HAP-1 (cell line): ENCODE measurements around the gene POU5F2.

Source experiments
- DNase-seq, 2 experiments: peaks; one replicate each; pipeline ENCODE4 v3.0.0-alpha.2; 2016 to 2020; ENCODE audit warnings: low spot score in 2 of 2
- H3K27me3 ChIP-seq: fragments of 250-450 bp; sonication (Bioruptor Pico); 2 replicates; pipeline ENCODE4 v1.5.1; 2020; ENCODE audit warnings: low read depth, mild to moderate bottlenecking, moderate library complexity
- H3K36me3 ChIP-seq: fragments of 250-450 bp; sonication (Bioruptor Pico); replicated peaks from 2 replicates; pipeline ENCODE4 v1.5.1; 2020; ENCODE audit warnings: mild to moderate bottlenecking
- H3K4me1 ChIP-seq: fragments of 250-450 bp; sonication (Bioruptor Pico); 2 replicates; pipeline ENCODE4 v1.5.1; 2020; ENCODE audit warnings: mild to moderate bottlenecking
- H3K4me3 ChIP-seq: fragments of 250-450 bp; sonication (Bioruptor Pico); 2 replicates; pipeline ENCODE4 v1.5.1; 2020; ENCODE audit warnings: mild to moderate bottlenecking, moderate library complexity
- H3K9me3 ChIP-seq: fragments of 250-450 bp; sonication (Bioruptor Pico); 2 replicates; pipeline ENCODE4 v1.5.1; 2020; ENCODE audit warnings: mild to moderate bottlenecking, moderate library complexity
- in situ Hi-C: fragments of 300-500 bp; cut with MboI; formaldehyde crosslinking; loops from 3 replicates; pipeline ENCODE4 v1.14.3; 2020; ENCODE audit warnings: low sequenced_read_pairs, inconsistent platforms, mixed read lengths

Gene POU5F2

DNA sequence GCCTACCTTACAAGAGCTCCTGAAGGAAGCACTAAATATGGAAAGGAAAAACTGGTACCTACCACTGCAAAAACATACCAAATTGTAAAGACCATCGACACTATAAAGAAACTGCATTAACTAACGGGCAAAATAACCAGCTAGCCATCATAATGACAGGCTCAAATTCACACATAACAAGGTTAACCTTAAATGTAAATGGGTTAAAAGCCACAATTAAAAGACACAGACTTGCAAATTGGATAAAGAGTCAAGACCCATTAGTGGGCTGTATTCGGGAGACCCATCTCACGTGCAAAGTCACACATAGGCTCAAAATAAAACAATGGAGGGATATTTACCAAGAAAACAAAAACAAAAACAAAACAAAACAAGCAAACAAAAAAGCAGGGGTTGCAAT lies 49.4 kb downstream of the POU5F2 start:
- H3K27me3 ChIP-seq: no peaks in the 10 kb centered on the region
- DNase-seq: no peak
- in situ Hi-C loops: no loop called here
- no peak overlapping the region for H3K4me3 ChIP-seq
- no peaks in the 10 kb centered on the region for H3K4me1 ChIP-seq
- no peaks in the 10 kb centered on the region for H3K9me3 ChIP-seq
- no peaks in the 10 kb centered on the region for H3K36me3 ChIP-seq
